SK-N-SH (cell line): ENCODE measurements around the gene AHNAK2. TPM values are rescaled to one million over a fixed set of nuclear protein-coding genes. Genes with fewer than 3 reads are reported as not detected.

Experiments
- CTCF ChIA-PET: fragments of 300-600, 350-600 bp; formaldehyde crosslinking; extraction: SDS; loops from one replicate; lab custom pipeline; 2021; lab: Yijun Ruan, JAX
- POLR2A ChIA-PET: fragments of 350-600 bp; sonication (Branson Sonifier 250); formaldehyde crosslinking; extraction: SDS; loops from one replicate; lab custom pipeline; 2020; ENCODE audit warnings: antibody characterized with exemption, inconsistent platforms; lab: Yijun Ruan, JAX
- DNase-seq: peaks from one replicate; pipeline ENCODE4 v3.0.0; 2012
- H2AFZ ChIP-seq: fragments of 200-600 bp; sonication (generic); 2 replicates; pipeline ENCODE4 v1.8.1; 2016; ENCODE audit warnings: antibody characterized with exemption, mild to moderate bottlenecking, low read depth
- H3F3A ChIP-seq: fragments of 200-600 bp; sonication (generic); replicated peaks from 2 replicates; pipeline ENCODE3; 2016; ENCODE audit warnings: antibody characterized with exemption, mild to moderate bottlenecking; ENCODE audit not compliant: insufficient read depth
- H3K27ac ChIP-seq, 2 experiments: fragments of 200-500 bp in 1 of 2; fragments of 200-600 bp in 1 of 2; sonication (Bioruptor generic) in 1 of 2; sonication (generic), shearing (Covaris generic) in 1 of 2; 2 replicates each; pipeline versions ENCODE4 v1.5.1 to v1.6.1; 2014 to 2016; ENCODE audit warnings: low read depth in 2 of 2, inconsistent platforms in 1 of 2, low read length in 1 of 2, mild to moderate bottlenecking in 1 of 2, mixed read lengths in 1 of 2
- H3K27me3 ChIP-seq: fragments of 200-600 bp; sonication (generic), shearing (Covaris generic); 2 replicates; pipeline ENCODE4 v1.6.1; 2016; ENCODE audit warnings: mixed run types; ENCODE audit not compliant: insufficient read depth
- H3K36me3 ChIP-seq, 2 experiments: fragments of 200-500 bp in 1 of 2; fragments of 200-600 bp in 1 of 2; sonication (Bioruptor generic) in 1 of 2; sonication (generic) in 1 of 2; replicated peaks in 1 of 2; 2 replicates each; pipeline versions ENCODE3 to v1.5.1; 2014 to 2016; ENCODE audit warnings: low read length in 1 of 2, mild to moderate bottlenecking in 1 of 2; ENCODE audit not compliant: insufficient read depth in 2 of 2, control insufficient read depth in 1 of 2
- H3K4me1 ChIP-seq, 2 experiments: fragments of 200-500 bp in 1 of 2; fragments of 200-600 bp in 1 of 2; sonication (Bioruptor generic) in 1 of 2; sonication (generic), shearing (Covaris generic) in 1 of 2; 2 replicates each; pipeline versions ENCODE4 v1.5.1 to v1.6.1; 2014 to 2016; ENCODE audit warnings: low read depth in 1 of 2, low read length in 1 of 2, mixed run types in 1 of 2; ENCODE audit not compliant: insufficient read depth in 2 of 2, control insufficient read depth in 1 of 2
- H3K4me2 ChIP-seq: fragments of 200-600 bp; sonication (generic), shearing (Covaris generic); 2 replicates; pipeline ENCODE4 v1.6.1; 2017; ENCODE audit warnings: mixed run types
- H3K4me3 ChIP-seq, 2 experiments: fragments of 200-500 bp in 1 of 2; fragments of 200-600 bp in 1 of 2; sonication (Bioruptor generic) in 1 of 2; sonication (generic), shearing (Covaris generic) in 1 of 2; 2 replicates each; pipeline versions ENCODE4 v1.5.1 to v1.8.1; 2014 to 2016; ENCODE audit warnings: low read depth in 2 of 2, inconsistent platforms in 1 of 2, low read length in 1 of 2, mild to moderate bottlenecking in 1 of 2, mixed read lengths in 1 of 2, moderate library complexity in 1 of 2
- H3K79me2 ChIP-seq: fragments of 200-600 bp; sonication (generic); 2 replicates; pipeline ENCODE4 v1.8.1; 2017; ENCODE audit warnings: mild to moderate bottlenecking; ENCODE audit not compliant: insufficient read depth
- H3K9ac ChIP-seq: fragments of 200-600 bp; sonication (generic); 2 replicates; pipeline ENCODE4 v1.6.1; 2017; ENCODE audit warnings: mixed run types
- H3K9me2 ChIP-seq: fragments of 200-600 bp; sonication (generic); 2 replicates; pipeline ENCODE4 v1.6.1; 2017; ENCODE audit warnings: mixed run types
- H3K9me3 ChIP-seq: fragments of 200-600 bp; sonication (generic); 2 replicates; pipeline ENCODE4 v1.6.1; 2017; ENCODE audit warnings: mixed run types, mild to moderate bottlenecking, moderate library complexity
- H4K20me1 ChIP-seq: fragments of 200-600 bp; sonication (generic); 2 replicates; pipeline ENCODE4 v1.6.1; 2017; ENCODE audit warnings: mild to moderate bottlenecking, mixed run types; ENCODE audit not compliant: insufficient read depth
- CTCF ChIP-seq: fragments of 200-600 bp; sonication (generic); IDR thresholded peaks from 2 replicates; pipeline ENCODE4 v1.6.1; 2017; ENCODE audit warnings: antibody characterized with exemption, mild to moderate bottlenecking, moderate library complexity
- EP300 ChIP-seq, 2 experiments: IDR thresholded peaks; 2 replicates each; pipeline versions ENCODE4 v1.4.0 to v1.6.1; 2012; ENCODE audit warnings: borderline replicate concordance in 1 of 2, low read depth in 1 of 2, low read length in 1 of 2
- EZH2phosphoT487 ChIP-seq: fragments of 200-600 bp; sonication (generic); IDR thresholded peaks from 2 replicates; pipeline ENCODE4 v1.6.1; 2017; ENCODE audit warnings: low read depth, mixed run types, mild to moderate bottlenecking, antibody characterized with exemption, moderate library complexity, borderline replicate concordance
- GABPA ChIP-seq: IDR thresholded peaks from 2 replicates; pipeline ENCODE4 v1.4.0; 2012; ENCODE audit warnings: low read depth, mild to moderate bottlenecking
- IRF3 ChIP-seq: fragments of 150-350 bp; IDR thresholded peaks from 2 replicates; pipeline ENCODE4 v1.6.1; 2016; ENCODE audit warnings: mild to moderate bottlenecking, low read depth, low read length
- MXI1 ChIP-seq: IDR thresholded peaks from 2 replicates; pipeline ENCODE4 v1.6.1; 2012; ENCODE audit warnings: mild to moderate bottlenecking, low read depth, low read length, improper control_type of control experiment
- NFIC ChIP-seq: IDR thresholded peaks from 2 replicates; pipeline ENCODE4 v1.4.0; 2012; ENCODE audit warnings: borderline replicate concordance
- PBX3 ChIP-seq: IDR thresholded peaks from 2 replicates; pipeline ENCODE4; 2012
- POLR2AphosphoS5 ChIP-seq: IDR thresholded peaks from 2 replicates; pipeline ENCODE4 v1.6.1; 2012; ENCODE audit warnings: low read depth, low read length
- RFX5 ChIP-seq: IDR thresholded peaks from 2 replicates; pipeline ENCODE4 v1.6.1; 2012; ENCODE audit warnings: mild to moderate bottlenecking, improper control_type of control experiment, low read length
- SIN3A ChIP-seq: IDR thresholded peaks from 2 replicates; pipeline ENCODE4 v1.6.1; 2012; ENCODE audit warnings: low read depth, mild to moderate bottlenecking, low read length, moderate library complexity, borderline replicate concordance
- SMC3 ChIP-seq: IDR thresholded peaks from 2 replicates; pipeline ENCODE4 v1.6.1; 2012; ENCODE audit warnings: low read depth, low read length, improper control_type of control experiment
- TCF12 ChIP-seq: IDR thresholded peaks from 2 replicates; pipeline ENCODE4 v1.4.0; 2012
- TEAD4 ChIP-seq: IDR thresholded peaks from 2 replicates; pipeline ENCODE4 v1.4.0; 2012; ENCODE audit warnings: mild to moderate bottlenecking, borderline replicate concordance; ENCODE audit not compliant: insufficient read depth
- USF1 ChIP-seq: IDR thresholded peaks from 2 replicates; pipeline ENCODE4 v1.4.0; 2012; ENCODE audit warnings: low read depth, borderline replicate concordance
- ZBTB33 ChIP-seq: IDR thresholded peaks from 2 replicates; pipeline ENCODE4 v1.4.0; 2012; ENCODE audit warnings: low read depth, borderline replicate concordance
- WGBS: methylation state at CpG from one replicate; pipeline ENCODE4 v1.1.6; 2017; ENCODE audit warnings: low lambda C conversion rate; 5-methylcytosine and 5-hydroxymethylcytosine counted together
- polyA plus RNA-seq, 3 experiments: library from polyadenylated mRNA; depleted of rRNA; stranded (reverse); fragments of >200 nt; gene quantifications; 2 replicates each; pipeline ENCODE4 v1.2.3, GENCODE V29; 2012

The AHNAK2 gene
- polyA plus RNA-seq, 1 of the 3 experiments (the other 2 are of a cell fraction) = 33.5 TPM

- Histone ChIP-seq H2AFZ (no peak overlapping the region), H3K9ac (no peak overlapping the region), H3K27ac (no peak overlapping the region; a peak in 1 of 4 replicates), H3K79me2 (peaks cover 96% of the 10 kb centered on the region), H3K9me2 (no peaks in the 10 kb centered on the region), H3F3A (peaks cover 18% of the 10 kb centered on the region), H3K27me3 (no peaks in the 10 kb centered on the region), H3K36me3 (peaks cover 28 to 37% of the 10 kb centered on the region in 2 experiments), H3K9me3 (no peaks in the 10 kb centered on the region), H3K4me2 (no peak overlapping the region), H3K4me3 (no peak overlapping the region), H4K20me1 (peaks cover 96% of the 10 kb centered on the region), H3K4me1 (peaks cover 23 to 43% of the 10 kb centered on the region in 2 experiments)
- ChIA-PET CTCF (interaction anchor here (1.4 to 10.9 kb wide), 2 partner anchors 35 to 115 kb away, joined by 3 to 138 read pairs; no protein-coding TSS in a partner anchor), POLR2A (no interaction called here)
- WGBS = 71% methylated on average over 5 of the region's 17 CpGs
- no peak for DNase-seq
- TF ChIP-seq ZBTB33 = no peak
- no peak for TF ChIP-seq SIN3A
- TF ChIP-seq NFIC = no peak
- no peak for TF ChIP-seq EP300 (IDR thresholded peaks at IDR 0.05; ENCODE audit: borderline replicate concordance in 1 of 2, low read depth in 1 of 2, low read length in 1 of 2)
- no peak for TF ChIP-seq SMC3
- no peak for TF ChIP-seq GABPA
- TF ChIP-seq EZH2phosphoT487 = no peak
- TF ChIP-seq IRF3 = no peak
- no peak for TF ChIP-seq TCF12
- no peak for TF ChIP-seq CTCF
- no peak for TF ChIP-seq TEAD4
- no peak for TF ChIP-seq MXI1
- TF ChIP-seq RFX5 = no peak
- TF ChIP-seq POLR2AphosphoS5 = no peak
- TF ChIP-seq USF1 = no peak
- no peak for TF ChIP-seq PBX3
Measured at GRCh38 chr14:105010891-105011291, 32.7 kb upstream of the AHNAK2 start.
